Activated CD8-positive, alpha-beta T cell treated with anti-CD3 and anti-CD28 coated beads for 36 hours (primary cell): ENCODE results near the gene EARS2. TPM values are rescaled to one million over a fixed set of nuclear protein-coding genes. Genes with fewer than 3 reads are reported as not detected.
A peak's percentile ranks its signal among the peaks of the same experiment; 100 is the strongest.

Experiments used
- ATAC-seq: fragments of 200-7000 bp; cut with Tn5 transposase; one replicate; pipeline ENCODE4 v1.10.0; 2021; ENCODE audit warnings: mild to moderate bottlenecking, moderate library complexity
- CTCF ChIA-PET: fragments of 350-600 bp; sonication (Branson Sonifier 250); formaldehyde crosslinking; loops from one replicate; lab custom pipeline; 2021; ENCODE audit warnings: antibody characterized with exemption; lab: Charles Lee
- POLR2A ChIA-PET: fragments of 350-600 bp; sonication (Branson Sonifier 250); formaldehyde crosslinking; loops from one replicate; lab custom pipeline; 2021; ENCODE audit warnings: antibody characterized with exemption; lab: Charles Lee
- DNase-seq: peaks from one replicate; pipeline ENCODE4 v3.0.0-alpha.2; 2020
- H3K27ac Mint-ChIP-seq: one replicate; pipeline ENCODE4 v1.8.0; 2021; ENCODE audit warnings: mild to moderate bottlenecking, mixed read lengths
- H3K27me3 Mint-ChIP-seq: one replicate; pipeline ENCODE4 v1.8.0; 2021; ENCODE audit warnings: mixed read lengths
- H3K36me3 Mint-ChIP-seq: one replicate; pipeline ENCODE4 v1.8.0; 2021; ENCODE audit warnings: low read depth, mixed read lengths
- H3K4me1 Mint-ChIP-seq: one replicate; pipeline ENCODE4 v1.8.0; 2021; ENCODE audit warnings: low read depth, mixed read lengths
- H3K4me3 Mint-ChIP-seq: one replicate; pipeline ENCODE4 v1.8.0; 2021; ENCODE audit warnings: mild to moderate bottlenecking, moderate library complexity, mixed read lengths
- H3K9me3 Mint-ChIP-seq: one replicate; pipeline ENCODE4 v1.8.0; 2021; ENCODE audit warnings: mixed read lengths
- intact Hi-C: fragments of 100-400 bp; cut with micrococcal nuclease; formaldehyde crosslinking; loops from one replicate; pipeline ENCODE4 v1.10.0; 2022
- total RNA-seq, 2 experiments: library from RNA; stranded (reverse); gene quantifications; one replicate each; pipeline ENCODE4 v1.2.3, GENCODE V29; 2021
- TF ChIP-seq, protein P1 (sequence below): fragments of 200-600 bp; IDR thresholded peaks from one replicate; pipeline ENCODE4 v1.8.0; 2022; ENCODE audit warnings: antibody characterized with exemption, mild to moderate bottlenecking

EARS2 gene
- total RNA-seq, 2 experiments from 2014 or later: 25.7 to 29.1 TPM

- Mint-ChIP-seq H3K9me3 (no peaks in the 10 kb centered on the region), H3K36me3 (peaks cover 32% of the 10 kb centered on the region)
- peak; percentile 3 for ATAC-seq
Observed at GRCh38 chr16:23505180-23505665, 51.9 kb downstream of the EARS2 start.

DNA sequence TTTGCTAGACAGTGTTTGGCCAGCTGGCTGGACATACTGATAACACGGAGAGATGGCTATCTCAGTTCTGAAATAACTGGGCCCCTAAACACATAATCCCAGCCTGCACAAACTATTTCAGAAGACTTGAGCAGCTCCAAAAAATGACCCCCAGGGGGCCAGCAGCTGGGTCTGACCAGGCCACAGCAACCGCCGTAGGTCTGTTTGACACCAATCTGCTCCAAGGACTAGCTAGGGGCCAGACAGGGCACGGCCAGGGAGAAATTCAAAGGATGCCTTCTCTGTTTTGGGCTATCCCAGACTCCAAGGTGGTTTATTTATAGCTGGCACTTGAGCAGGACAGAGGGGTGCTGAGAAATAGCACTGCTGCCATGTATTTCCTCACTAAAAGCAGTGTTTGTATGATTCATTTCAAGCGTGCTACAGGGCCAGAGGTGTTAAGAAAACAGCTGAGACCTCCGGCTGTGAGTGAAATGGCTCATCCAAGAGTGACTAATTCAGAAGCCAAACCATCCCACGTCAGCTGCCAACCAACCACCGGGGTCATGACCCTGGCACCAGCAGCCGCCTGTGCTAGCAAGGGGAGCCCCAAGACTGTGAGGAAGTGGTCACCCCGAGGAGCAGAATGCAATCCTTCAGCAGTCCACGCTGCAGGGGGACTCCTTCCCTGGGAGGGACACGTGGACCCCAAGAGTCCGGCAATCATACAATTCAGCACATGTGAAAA lies 52.5 kb downstream of the EARS2 start:
- ChIA-PET POLR2A (interaction anchor here (0.6 to 2.4 kb wide), 7 partner anchors 8 to 65 kb away, joined by 3 to 7 read pairs (median 3); partner anchors contain the start of genes EARS2 and UBFD1), CTCF (interaction anchor here (1.2 to 1.5 kb wide), 3 partner anchors 20 to 69 kb away, joined by 4 read pairs; partner anchors contain the start of genes EARS2 and UBFD1)
- H3K9me3 Mint-ChIP-seq: no peaks in the 10 kb centered on the region
- H3K4me3 Mint-ChIP-seq: no peak overlapping the region
- DNase-seq: peak; percentile 95
- intact Hi-C loops: no loop called here
- H3K27ac Mint-ChIP-seq: peak overlapping the region; percentile 79
- peaks cover 57% of the 10 kb centered on the region for H3K4me1 Mint-ChIP-seq
- TF ChIP-seq, protein P1, sequence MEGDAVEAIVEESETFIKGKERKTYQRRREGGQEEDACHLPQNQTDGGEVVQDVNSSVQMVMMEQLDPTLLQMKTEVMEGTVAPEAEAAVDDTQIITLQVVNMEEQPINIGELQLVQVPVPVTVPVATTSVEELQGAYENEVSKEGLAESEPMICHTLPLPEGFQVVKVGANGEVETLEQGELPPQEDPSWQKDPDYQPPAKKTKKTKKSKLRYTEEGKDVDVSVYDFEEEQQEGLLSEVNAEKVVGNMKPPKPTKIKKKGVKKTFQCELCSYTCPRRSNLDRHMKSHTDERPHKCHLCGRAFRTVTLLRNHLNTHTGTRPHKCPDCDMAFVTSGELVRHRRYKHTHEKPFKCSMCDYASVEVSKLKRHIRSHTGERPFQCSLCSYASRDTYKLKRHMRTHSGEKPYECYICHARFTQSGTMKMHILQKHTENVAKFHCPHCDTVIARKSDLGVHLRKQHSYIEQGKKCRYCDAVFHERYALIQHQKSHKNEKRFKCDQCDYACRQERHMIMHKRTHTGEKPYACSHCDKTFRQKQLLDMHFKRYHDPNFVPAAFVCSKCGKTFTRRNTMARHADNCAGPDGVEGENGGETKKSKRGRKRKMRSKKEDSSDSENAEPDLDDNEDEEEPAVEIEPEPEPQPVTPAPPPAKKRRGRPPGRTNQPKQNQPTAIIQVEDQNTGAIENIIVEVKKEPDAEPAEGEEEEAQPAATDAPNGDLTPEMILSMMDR: no peak
- H3K36me3 Mint-ChIP-seq: peaks cover 32% of the 10 kb centered on the region
- ATAC-seq: peak; percentile 95
- no peaks in the 10 kb centered on the region for H3K27me3 Mint-ChIP-seq

More at GRCh38 chr16:23505180-23505665, 51.9 kb downstream of the EARS2 start:
- TF ChIP-seq, protein P1: no peak
- peak overlapping the region; percentile 79 for H3K27ac Mint-ChIP-seq
- no peak for DNase-seq
- POLR2A ChIA-PET: interaction anchor here (0.6 to 2.4 kb wide), 6 partner anchors 8 to 53 kb away, joined by 3 to 7 read pairs (median 3); partner anchors contain the start of genes EARS2 and UBFD1
- no peaks in the 10 kb centered on the region for H3K27me3 Mint-ChIP-seq
- H3K4me3 Mint-ChIP-seq: no peak overlapping the region
- peaks cover 57% of the 10 kb centered on the region for H3K4me1 Mint-ChIP-seq
- CTCF ChIA-PET: interaction anchor here (1.2 to 1.5 kb wide), 3 partner anchors 53 to 70 kb away, joined by 4 to 8 read pairs (median 4); partner anchors contain the start of genes EARS2 and UBFD1
- intact Hi-C loops: no loop called here

DNA sequence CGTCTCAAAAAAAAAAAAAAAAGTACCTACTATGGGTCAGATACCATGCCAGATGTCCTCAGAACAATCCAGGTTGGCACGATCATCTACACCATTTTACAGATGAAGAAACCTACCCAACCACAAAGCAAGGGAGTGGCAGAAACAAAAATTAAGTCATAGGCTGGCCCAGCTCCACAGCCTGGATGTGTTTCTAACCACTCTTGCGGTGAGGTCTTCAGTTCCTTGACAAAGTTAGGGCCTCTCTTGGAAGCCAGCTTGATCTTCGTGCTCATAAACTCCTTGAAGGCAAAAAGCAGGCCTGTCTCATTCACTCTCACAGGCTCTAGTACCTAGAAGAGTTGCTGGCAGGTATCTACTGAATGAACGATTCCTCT lies 53.1 kb downstream of the EARS2 start:
- peaks cover 27% of the 10 kb centered on the region for H3K36me3 Mint-ChIP-seq

DNA sequence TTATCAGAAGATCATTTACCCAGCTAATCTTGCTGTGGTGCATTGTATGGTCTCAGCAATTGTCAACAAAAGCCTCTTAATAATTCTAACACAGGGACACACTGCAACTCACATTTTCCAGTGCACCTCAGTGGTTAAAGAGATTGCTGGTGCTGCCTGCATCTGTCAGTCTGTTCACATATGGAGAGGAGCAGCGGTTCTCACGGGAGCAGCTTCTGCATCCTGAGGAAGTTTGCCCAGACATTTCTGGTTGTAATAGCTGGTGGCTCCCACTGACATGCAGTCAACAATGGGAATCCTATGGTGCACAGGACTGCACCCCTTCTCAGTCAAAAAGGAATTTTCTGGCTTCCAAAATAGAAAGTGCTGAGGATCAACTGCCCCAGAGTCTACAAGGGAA lies 54.7 kb downstream of the EARS2 start:
- no peak overlapping the region for H3K27ac Mint-ChIP-seq
- ChIA-PET CTCF (no interaction called here), POLR2A (no interaction called here)
- H3K36me3 Mint-ChIP-seq: peaks cover 18% of the 10 kb centered on the region
- TF ChIP-seq, protein P1: no peak
- intact Hi-C loops: no loop called here
- ATAC-seq (no peak), DNase-seq (no peak)
- peaks cover 50% of the 10 kb centered on the region for H3K4me1 Mint-ChIP-seq
- no peaks in the 10 kb centered on the region for H3K9me3 Mint-ChIP-seq
- no peak overlapping the region for H3K4me3 Mint-ChIP-seq
- no peaks in the 10 kb centered on the region for H3K27me3 Mint-ChIP-seq

More for the DNA sequence above, 53.1 kb downstream of the EARS2 start:
- Mint-ChIP-seq H3K4me1 (peaks cover 53% of the 10 kb centered on the region), H3K9me3 (no peaks in the 10 kb centered on the region), H3K27me3 (no peaks in the 10 kb centered on the region), H3K27ac (peak overlapping the region; percentile 41), H3K4me3 (no peak overlapping the region)
- TF ChIP-seq, protein P1: no peak
- POLR2A ChIA-PET: interaction anchor here (0.9 to 2.4 kb wide), 6 partner anchors 8 to 65 kb away, joined by 3 to 7 read pairs (median 3); partner anchors contain the start of genes EARS2 and UBFD1
- no peak for DNase-seq
- intact Hi-C loops: no loop called here
- CTCF ChIA-PET: interaction anchor here (0.9 to 1.5 kb wide), 3 partner anchors 13 to 68 kb away, joined by 3 to 4 read pairs (median 4); no protein-coding TSS in a partner anchor
- no peak for ATAC-seq

DNA sequence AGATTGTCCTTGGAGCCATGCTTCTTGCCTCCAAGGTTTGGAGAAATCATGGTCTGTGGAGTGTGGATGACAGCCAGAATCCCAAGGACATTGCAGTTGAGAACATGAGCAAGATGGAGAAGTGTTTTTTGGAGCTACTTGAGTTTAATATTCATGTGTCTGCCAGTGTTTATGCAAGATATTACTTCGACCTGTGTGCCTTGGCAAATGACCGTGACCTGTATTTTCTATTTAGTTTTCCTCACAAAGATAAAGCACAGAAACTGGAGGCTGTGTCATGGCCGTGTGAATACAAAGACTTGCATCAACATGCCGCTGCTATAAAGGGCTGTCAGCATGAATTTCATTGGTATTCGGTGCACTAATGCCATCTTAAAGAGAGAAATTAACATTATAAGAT lies 55.9 kb downstream of the EARS2 start:
- ChIA-PET POLR2A (no interaction called here), CTCF (no interaction called here)
- TF ChIP-seq, protein P1: no peak
- Mint-ChIP-seq H3K27ac (no peak overlapping the region), H3K36me3 (peaks cover 11% of the 10 kb centered on the region), H3K27me3 (no peaks in the 10 kb centered on the region), H3K4me3 (no peak overlapping the region), H3K9me3 (no peaks in the 10 kb centered on the region), H3K4me1 (peaks cover 46% of the 10 kb centered on the region)
- intact Hi-C loops: no loop called here
- no peak for ATAC-seq
- DNase-seq: no peak
